Measurements from ENCODE around the gene C11orf86. TPM values are rescaled to one million over a fixed set of nuclear protein-coding genes. Genes with fewer than 3 reads are reported as not detected.
A peak's percentile ranks its signal among the peaks of the same experiment; 100 is the strongest.

The C11orf86 gene
- total and polyA plus RNA-seq, 11 donors, result not detected

- Histone ChIP-seq H3K4me1 (peaks cover 0 to 27% (median 0%) of the 10 kb centered on the region in 12 donors), H3K27ac (peak overlapping the region in 4 of 12 donors; percentile 61 to 83 (median 66)), H3K36me3 (no peaks in the 10 kb centered on the region), H3K27me3 (no peaks in the 10 kb centered on the region), H3K9me3 (no peaks in the 10 kb centered on the region), H3K4me3 (no peak overlapping the region)
- 87 to 94% (median 91%) methylated on average over 2 of the region's 2 CpGs for WGBS, 4 donors
- DNase-seq (no peak), ATAC-seq (no peak)
- TF ChIP-seq CTCF (IDR thresholded peaks at IDR 0.05), result no peak
- TF ChIP-seq POLR2A (IDR thresholded peaks at IDR 0.05), result no peak
- intact Hi-C loops (cut with DNase I), result no loop called here
Observed at GRCh38 chr11:66971488-66971887, 3.6 kb upstream of the C11orf86 start.

DNA sequence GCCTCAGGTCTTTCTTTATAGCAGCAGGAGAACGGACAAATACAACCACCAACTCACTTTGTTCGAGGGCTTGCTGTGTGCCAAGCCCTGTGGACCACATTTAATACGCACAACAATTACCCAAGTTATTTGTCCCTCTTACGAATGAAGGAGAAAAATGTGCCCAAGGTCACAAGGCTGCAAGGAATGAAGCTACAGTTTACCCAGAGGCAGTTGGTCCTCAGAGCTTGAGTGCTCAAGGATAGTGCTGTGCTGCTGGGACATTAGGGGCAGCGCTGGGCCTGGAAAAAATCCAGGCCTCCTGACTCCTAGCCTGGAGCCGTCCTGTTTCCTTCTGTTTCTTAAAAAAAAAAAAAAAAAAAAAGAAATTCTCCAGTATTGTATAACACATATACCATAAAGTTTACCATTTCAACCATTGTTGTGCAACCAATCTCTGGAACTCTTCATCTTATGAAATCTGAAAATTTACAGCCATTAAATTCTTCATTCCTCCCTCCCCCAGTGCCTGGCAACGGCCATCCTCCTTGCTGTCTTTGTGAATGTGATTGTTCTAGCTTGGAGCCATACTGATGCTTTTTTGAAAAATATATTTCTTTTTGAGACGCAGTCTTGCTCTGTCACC, 1.0 kb upstream of the C11orf86 start:
- ATAC-seq, result no peak
- H3K36me3 ChIP-seq, result no peaks in the 10 kb centered on the region
- H3K9me3 ChIP-seq, result peaks cover 0 to 6% (median under 1%) of the 10 kb centered on the region in 12 donors
- intact Hi-C loops (cut with DNase I), result no loop called here
- 81 to 83% (median 82%) methylated on average over 8 of the region's 8 CpGs for WGBS, 4 donors
- DNase-seq, result no peak
- H3K4me3 ChIP-seq, result no peak overlapping the region
- no peak for TF ChIP-seq POLR2A (IDR thresholded peaks at IDR 0.05)
- no peak for TF ChIP-seq CTCF (IDR thresholded peaks at IDR 0.05)
- H3K27ac ChIP-seq, result no peak overlapping the region
- no peaks in the 10 kb centered on the region for H3K27me3 ChIP-seq
- peaks cover 0 to 16% (median 0%) of the 10 kb centered on the region in 12 donors for H3K4me1 ChIP-seq

- Histone ChIP-seq H3K36me3 (no peaks in the 10 kb centered on the region), H3K27me3 (no peaks in the 10 kb centered on the region), H3K9me3 (peaks cover 0 to 13% (median 8%) of the 10 kb centered on the region in 12 donors), H3K4me1 (peaks cover 0 to 10% (median 0%) of the 10 kb centered on the region in 12 donors), H3K27ac (no peak overlapping the region), H3K4me3 (no peak overlapping the region)
- 75 to 83% (median 78%) methylated on average over 8 to 11 of the region's 11 CpGs for WGBS, 4 donors
- intact Hi-C loops (cut with DNase I), result no loop called here
- no peak for TF ChIP-seq POLR2A (IDR thresholded peaks at IDR 0.05)
- TF ChIP-seq CTCF (IDR thresholded peaks at IDR 0.05), result no peak
- ATAC-seq (no peak), DNase-seq (no peak)
Observed at GRCh38 chr11:66975405-66976027, 412 bp downstream of the C11orf86 start.

DNA sequence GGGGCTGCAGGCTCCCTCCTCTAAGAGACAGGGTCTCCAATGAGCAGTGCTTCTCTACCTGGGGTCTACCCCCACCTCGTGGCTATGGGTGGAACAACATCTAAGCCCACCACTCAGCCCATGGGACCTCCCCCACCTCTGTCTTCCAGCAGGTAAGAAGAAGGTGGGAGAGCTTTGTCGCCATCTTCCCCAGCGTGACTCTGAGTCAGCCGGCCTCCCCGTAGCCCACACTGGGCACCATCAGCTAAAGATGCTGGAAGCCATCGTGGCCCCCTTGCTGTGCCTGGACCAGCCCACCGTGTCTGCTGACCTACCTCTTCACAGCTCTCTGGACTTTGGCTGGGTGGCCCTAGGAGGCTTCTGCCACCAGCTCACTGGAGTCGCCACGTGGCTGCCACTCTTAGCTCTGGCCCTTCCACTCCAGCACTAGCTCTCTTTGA, 944 bp downstream of the C11orf86 start:
- H3K9me3 ChIP-seq, result peaks cover 0 to 13% (median 8%) of the 10 kb centered on the region in 12 donors
- H3K27me3 ChIP-seq, result no peaks in the 10 kb centered on the region
- no peak overlapping the region for H3K27ac ChIP-seq
- H3K4me1 ChIP-seq, result peaks cover 0 to 7% (median 0%) of the 10 kb centered on the region in 12 donors
- WGBS, 4 donors, result 49 to 63% (median 55%) methylated on average over 7 to 9 of the region's 9 CpGs
- intact Hi-C loops (cut with DNase I), result no loop called here
- DNase-seq (no peak), ATAC-seq (peak in 1 of 4 donors; percentile 13)
- H3K4me3 ChIP-seq, result no peak overlapping the region
- no peaks in the 10 kb centered on the region for H3K36me3 ChIP-seq
- TF ChIP-seq POLR2A (IDR thresholded peaks at IDR 0.05), result no peak
- TF ChIP-seq CTCF (IDR thresholded peaks at IDR 0.05), result peak in 10 of 12 donors; percentile 7 to 49 (median 39)

Data from heart left ventricle (tissue), 16 donors.